B cell (primary cell): ENCODE data around the gene ST6GAL1. TPM values are rescaled to one million over a fixed set of nuclear protein-coding genes. Genes with fewer than 3 reads are reported as not detected.

ENCODE experiments used
- ATAC-seq: fragments of 200-7000 bp; cut with Tn5 transposase; one replicate; pipeline ENCODE4 v1.10.0; 2021; ENCODE audit warnings: low read depth, mild to moderate bottlenecking, moderate number of reproducible peaks, moderate library complexity
- CTCF ChIA-PET: fragments of 350-600 bp; sonication (Branson Sonifier 250); formaldehyde crosslinking; loops from one replicate; lab custom pipeline; 2021; ENCODE audit warnings: antibody characterized with exemption, inconsistent platforms; lab: Charles Lee
- POLR2A ChIA-PET: fragments of 350-600 bp; sonication (Branson Sonifier 250); formaldehyde crosslinking; loops from one replicate; lab custom pipeline; 2021; ENCODE audit warnings: antibody characterized with exemption; lab: Charles Lee
- DNase-seq: peaks from one replicate; pipeline ENCODE4 v3.0.0; 2013
- H2AFZ ChIP-seq: 2 replicates; pipeline ENCODE4 v1.6.1; 2012; ENCODE audit warnings: mild to moderate bottlenecking, low read depth, low read length; ENCODE audit not compliant: insufficient read depth, poor library complexity, severe bottlenecking
- H3K27ac ChIP-seq, 2 donors: 1 replicate in 1 of 2; 2 replicates in 1 of 2; pipeline ENCODE4 v1.5.1; 2012 to 2013; ENCODE audit warnings: low read length in 2 of 2, mild to moderate bottlenecking in 2 of 2, moderate library complexity in 1 of 2
- H3K27me3 ChIP-seq, 4 experiments: fragments of 200-600 bp in 1 of 4; sonication (generic) in 1 of 4; replicated peaks in 1 of 4; 1 replicate in 2 of 4; 2 replicates in 2 of 4; pipeline versions ENCODE4 v1.6.1 to v1.7.0; 2013 to 2016; ENCODE audit warnings: low read length in 3 of 4, mild to moderate bottlenecking in 2 of 4, mixed read lengths in 1 of 4, moderate library complexity in 1 of 4; ENCODE audit not compliant: insufficient read depth in 4 of 4, control insufficient read depth in 3 of 4; ENCODE audit errors: control extremely low read depth in 1 of 4
- H3K36me3 ChIP-seq, 2 experiments: replicated peaks in 1 of 2; 1 replicate in 1 of 2; 2 replicates in 1 of 2; pipeline versions ENCODE4 v1.6.1 to v1.7.1; 2013; ENCODE audit warnings: low read length in 1 of 2; ENCODE audit not compliant: insufficient read depth in 2 of 2, control insufficient read depth in 1 of 2; ENCODE audit errors: control extremely low read depth in 1 of 2, extremely low read depth in 1 of 2
- H3K4me1 ChIP-seq, 2 donors: fragments of 200-600 bp in 1 of 2; sonication (generic) in 1 of 2; 1 replicate in 1 of 2; 2 replicates in 1 of 2; pipeline versions ENCODE4 v1.5.1 to v1.6.1; 2013 to 2017; ENCODE audit warnings: low read length in 2 of 2; ENCODE audit not compliant: control insufficient read depth in 2 of 2, insufficient read depth in 2 of 2
- H3K4me2 ChIP-seq: replicated peaks from 2 replicates; pipeline ENCODE3; 2012; ENCODE audit warnings: mild to moderate bottlenecking, low read depth, low read length; ENCODE audit not compliant: poor library complexity, severe bottlenecking
- H3K4me3 ChIP-seq, 5 experiments: fragments of 200-600 bp in 1 of 5; sonication (generic) in 1 of 5; 1 replicate in 3 of 5; 2 replicates in 2 of 5; pipeline versions ENCODE4 v1.5.1 to v1.7.0; 2011 to 2016; ENCODE audit warnings: low read length in 4 of 5, mild to moderate bottlenecking in 4 of 5, low read depth in 2 of 5, control low read depth in 1 of 5, moderate library complexity in 1 of 5; ENCODE audit not compliant: insufficient read depth in 1 of 5; ENCODE audit errors: control extremely low read depth in 1 of 5, extremely low read depth in 1 of 5
- H3K79me2 ChIP-seq: fragments of 200-600 bp; sonication (generic); one replicate; pipeline ENCODE4 v1.6.0; 2016; ENCODE audit warnings: low read length; ENCODE audit not compliant: control insufficient read depth, insufficient read depth
- H3K9ac ChIP-seq: fragments of 200-600 bp; sonication (generic); 2 replicates; pipeline ENCODE4 v1.6.1; 2017; ENCODE audit warnings: mild to moderate bottlenecking, low read length, moderate library complexity
- H3K9me3 ChIP-seq, 3 donors: one replicate each; pipeline versions ENCODE4 v1.6.1 to v1.7.1; 2013; ENCODE audit warnings: low read length in 2 of 3; ENCODE audit not compliant: control insufficient read depth in 2 of 3, insufficient read depth in 1 of 3; ENCODE audit errors: control extremely low read depth in 1 of 3
- H4K20me1 ChIP-seq: 2 replicates; pipeline ENCODE4 v1.6.0; 2012; ENCODE audit warnings: mild to moderate bottlenecking, low read length; ENCODE audit not compliant: insufficient read depth, control insufficient read depth, poor library complexity, severe bottlenecking
- H3K27ac Mint-ChIP-seq: one replicate; pipeline ENCODE4 v1.8.0; 2021; ENCODE audit warnings: mixed read lengths
- H3K27me3 Mint-ChIP-seq: one replicate; pipeline ENCODE4 v1.8.0; 2021; ENCODE audit warnings: mixed read lengths
- H3K4me1 Mint-ChIP-seq: one replicate; pipeline ENCODE4 v1.8.0; 2021; ENCODE audit warnings: mixed read lengths
- H3K4me3 Mint-ChIP-seq: one replicate; pipeline ENCODE4 v1.8.0; 2021; ENCODE audit warnings: mixed read lengths
- H3K9me3 Mint-ChIP-seq: one replicate; pipeline ENCODE4 v1.8.0; 2022; ENCODE audit warnings: mixed read lengths; ENCODE audit not compliant: insufficient read depth
- CTCF ChIP-seq: fragments of 200-600 bp; IDR thresholded peaks from one replicate; pipeline ENCODE4 v1.8.0; 2022; ENCODE audit warnings: antibody characterized with exemption, mild to moderate bottlenecking
- EZH2 ChIP-seq: IDR thresholded peaks from 2 replicates; pipeline ENCODE4 v1.6.1; 2012; ENCODE audit warnings: borderline replicate concordance, low read depth, mild to moderate bottlenecking, moderate library complexity, low read length; ENCODE audit not compliant: insufficient read depth, poor library complexity, severe bottlenecking
- WGBS: methylation state at CpG from one replicate; pipeline ENCODE4 v1.1.5; 2013; ENCODE audit warnings: missing lambda C conversion rate; ENCODE audit not compliant: insufficient coverage; 5-methylcytosine and 5-hydroxymethylcytosine counted together
- intact Hi-C: fragments of 100-400 bp; cut with micrococcal nuclease; formaldehyde crosslinking; loops from one replicate; pipeline ENCODE4 v1.10.0; 2022
- polyA plus RNA-seq: library from polyadenylated mRNA; depleted of rRNA; stranded (reverse); fragments of >200 nt; gene quantifications from 2 replicates; pipeline ENCODE4 v1.2.3, GENCODE V29; 2012
- total RNA-seq, 2 donors: library from RNA; stranded (reverse); fragments of 120-200 nt in 1 of 2; gene quantifications; 1 replicate in 1 of 2; 2 replicates in 1 of 2; pipeline versions ENCODE4 v1.2.3 to v1.2.4, GENCODE V29; 2013 to 2022

ST6GAL1 gene
- total and polyA plus RNA-seq, 2 donors (not counting 1 experiment from before 2014, with no cell fraction given), result 174 to 563 TPM

GRCh38 chr3:187076297-187076696 is 146.0 kb downstream of the ST6GAL1 start:
- peaks cover 15 to 20% of the 10 kb centered on the region in 2 donors for H3K4me1 ChIP-seq
- intact Hi-C loops, result no loop called here
- no peak overlapping the region for H2AFZ ChIP-seq
- no peaks in the 10 kb centered on the region for H3K9me3 ChIP-seq
- POLR2A ChIA-PET, result no interaction called here
- H3K9ac ChIP-seq, result no peak overlapping the region
- peaks cover 2 to 79% of the 10 kb centered on the region in 2 experiments for H3K36me3 ChIP-seq
- 100% methylated on average over 2 of the region's 6 CpGs for WGBS
- CTCF ChIA-PET, result no interaction called here
- H3K27ac Mint-ChIP-seq, result peak overlapping the region; percentile 33
- H3K27ac ChIP-seq, result peak overlapping the region in 1 of 2 donors; percentile 42
- H3K4me1 Mint-ChIP-seq, result peaks cover 27% of the 10 kb centered on the region
- H3K4me2 ChIP-seq, result no peak overlapping the region
- ATAC-seq, result no peak
- H3K4me3 Mint-ChIP-seq, result no peak overlapping the region
- TF ChIP-seq EZH2, result no peak
- H3K79me2 ChIP-seq, result peaks cover 20% of the 10 kb centered on the region
- H4K20me1 ChIP-seq, result peaks cover 50% of the 10 kb centered on the region
- H3K4me3 ChIP-seq, result no peak overlapping the region
- H3K27me3 ChIP-seq, result no peaks in the 10 kb centered on the region
- no peaks in the 10 kb centered on the region for H3K27me3 Mint-ChIP-seq
- H3K9me3 Mint-ChIP-seq, result no peaks in the 10 kb centered on the region
- no peak for DNase-seq

- H3K27me3 ChIP-seq, result no peaks in the 10 kb centered on the region
- peaks cover 2 to 73% of the 10 kb centered on the region in 2 experiments for H3K36me3 ChIP-seq
- H3K4me1 Mint-ChIP-seq, result peaks cover 24% of the 10 kb centered on the region
- DNase-seq (no peak), ATAC-seq (no peak)
- peak overlapping the region; percentile 61 for H3K27ac Mint-ChIP-seq
- no peak overlapping the region for H3K4me2 ChIP-seq
- H3K27me3 Mint-ChIP-seq, result no peaks in the 10 kb centered on the region
- POLR2A ChIA-PET, result interaction anchor here (0.6 to 1.0 kb wide), 3 partner anchors 8 to 83 kb away, joined by 3 to 5 read pairs (median 3); no protein-coding TSS in a partner anchor
- CTCF ChIA-PET, result no interaction called here
- H2AFZ ChIP-seq, result no peak overlapping the region
- H3K9ac ChIP-seq, result no peak overlapping the region
- H3K27ac ChIP-seq, result peak overlapping the region in 1 of 2 donors; percentile 22
- peaks cover 10 to 13% of the 10 kb centered on the region in 2 donors for H3K4me1 ChIP-seq
- no peak for TF ChIP-seq CTCF
- no peak for TF ChIP-seq EZH2
- H3K9me3 ChIP-seq, result no peaks in the 10 kb centered on the region
- H3K4me3 ChIP-seq, result no peak overlapping the region
- WGBS, result 90% methylated on average over 3 of the region's 3 CpGs
- H4K20me1 ChIP-seq, result peaks cover 50% of the 10 kb centered on the region
- peaks cover 16% of the 10 kb centered on the region for H3K79me2 ChIP-seq
- intact Hi-C loops, result no loop called here
- no peaks in the 10 kb centered on the region for H3K9me3 Mint-ChIP-seq
- H3K4me3 Mint-ChIP-seq, result no peak overlapping the region
These were observed 146.8 kb downstream of the ST6GAL1 start for GRCh38 chr3:187077085-187077484.
